ENCODE results near the gene SPEM3.
"Not testable (repeated sequence)": the region's sequence is repeated elsewhere in the genome, so short reads cannot be mapped to it uniquely, and the experiment has no call there.

The SPEM3 gene

DNA sequence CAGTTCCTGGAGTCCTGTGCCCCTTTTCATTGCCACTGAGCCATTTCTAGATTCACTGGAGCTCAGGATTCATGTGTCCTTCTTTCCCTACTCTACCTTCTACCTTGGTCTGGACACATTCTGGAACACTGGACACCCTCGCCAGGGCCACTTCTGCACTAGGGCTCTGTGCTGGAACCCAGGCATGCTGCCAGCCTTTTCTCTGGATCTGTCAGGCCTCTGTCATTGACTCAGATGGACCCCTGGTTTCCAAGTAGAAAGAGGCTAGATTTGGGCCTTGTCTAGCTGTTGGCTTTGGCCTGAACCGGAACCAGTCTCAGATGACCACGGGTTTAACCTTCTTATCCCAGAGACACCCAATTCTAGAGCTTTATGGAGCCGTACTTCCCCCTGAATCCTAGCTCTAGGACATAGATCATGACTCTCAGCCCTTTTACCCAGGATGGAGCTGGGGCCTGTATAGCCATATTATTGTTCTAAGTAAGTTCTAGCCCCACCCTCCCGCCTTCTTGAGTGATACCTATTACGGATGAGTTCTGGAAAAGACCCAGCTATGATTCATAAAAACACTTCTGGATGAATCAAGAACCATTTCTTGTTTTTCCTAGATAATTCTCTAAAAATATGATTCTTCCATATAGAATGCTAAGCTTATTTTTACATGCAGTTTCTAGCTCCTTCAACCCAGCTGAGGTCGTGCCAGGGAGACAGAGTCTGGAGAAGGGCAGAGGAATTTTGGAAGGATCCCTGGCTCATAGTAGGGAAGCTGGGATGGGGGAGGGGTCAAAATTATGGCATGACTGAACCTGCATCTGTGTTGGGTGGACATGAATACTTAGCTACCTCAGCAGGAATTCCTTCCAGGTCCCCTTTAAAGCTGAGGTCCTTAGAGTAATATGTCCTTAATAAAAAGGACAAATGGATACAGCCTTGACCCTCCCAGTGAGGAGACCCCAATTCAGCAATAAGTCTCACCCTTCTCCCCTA lies 15.1 kb downstream of the SPEM3 start:
- DNase-seq, result no peak

DNA sequence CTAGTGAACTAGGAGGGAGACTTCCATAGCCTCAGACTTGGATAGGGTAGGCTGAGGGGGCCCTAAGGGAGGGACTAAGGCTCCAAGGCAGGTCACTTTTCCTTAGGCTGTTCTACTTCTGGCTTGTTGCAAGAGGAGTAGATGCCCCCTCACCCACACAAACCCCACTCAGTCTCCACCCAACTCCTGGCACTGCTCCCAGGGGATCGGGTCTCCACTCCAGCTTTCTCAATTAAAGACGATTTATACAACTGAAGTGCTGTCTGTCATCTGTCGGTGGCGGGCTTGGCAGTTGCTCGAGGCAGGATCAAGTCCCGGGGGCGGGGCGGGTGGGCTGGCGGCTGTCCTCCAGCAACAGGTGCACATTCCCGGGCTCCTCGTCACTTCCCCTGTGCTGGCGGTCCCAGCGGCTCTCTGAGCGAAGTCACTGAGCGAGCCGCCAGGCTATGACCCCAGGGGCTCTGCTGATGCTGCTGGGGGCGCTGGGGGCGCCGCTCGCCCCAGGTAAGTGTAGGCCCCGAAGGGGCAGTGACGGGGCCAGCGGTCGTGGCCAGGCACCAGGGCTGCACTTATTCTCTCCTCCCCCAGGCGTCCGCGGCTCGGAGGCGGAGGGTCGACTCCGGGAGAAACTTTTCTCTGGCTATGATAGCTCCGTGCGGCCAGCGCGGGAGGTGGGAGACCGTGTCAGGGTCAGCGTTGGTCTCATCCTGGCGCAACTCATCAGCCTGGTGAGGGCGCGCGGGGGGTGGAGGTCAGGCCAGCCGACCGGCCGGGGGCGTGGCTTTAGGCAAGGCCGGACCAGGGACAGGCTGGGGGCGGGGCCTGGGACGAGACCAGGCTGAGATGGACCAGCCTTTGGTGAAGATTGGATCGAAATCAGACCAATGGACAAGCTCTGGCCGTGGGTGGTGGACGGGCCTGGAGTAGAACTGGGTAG lies 16.3 kb downstream of the SPEM3 start, which contains the start of gene CHRNB1:
TSS of gene CHRNB1 (plus strand) at position 380 of the 937 bp plus-strand sequence. CDS start at position 447, 67 bp downstream.
- no peak for DNase-seq

DNA sequence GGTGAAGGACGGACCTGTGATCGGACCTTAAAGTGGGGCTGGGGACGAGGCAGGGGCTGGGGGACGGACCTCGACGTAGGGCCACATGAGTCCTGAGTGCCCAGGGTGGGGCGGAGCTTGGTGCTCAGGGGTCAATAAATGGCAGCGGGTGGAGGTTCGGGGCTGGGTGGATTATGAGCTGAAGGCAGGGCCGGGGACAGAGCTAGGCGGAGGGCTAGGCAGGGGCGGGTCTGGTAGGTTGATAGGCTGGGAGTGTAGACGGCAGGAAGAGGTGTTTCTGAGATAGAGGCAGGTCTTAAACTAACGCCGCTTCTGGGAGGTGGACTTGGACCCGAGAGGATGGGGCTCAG lies 16.9 kb downstream of the SPEM3 start:
- no peak for DNase-seq

DNA sequence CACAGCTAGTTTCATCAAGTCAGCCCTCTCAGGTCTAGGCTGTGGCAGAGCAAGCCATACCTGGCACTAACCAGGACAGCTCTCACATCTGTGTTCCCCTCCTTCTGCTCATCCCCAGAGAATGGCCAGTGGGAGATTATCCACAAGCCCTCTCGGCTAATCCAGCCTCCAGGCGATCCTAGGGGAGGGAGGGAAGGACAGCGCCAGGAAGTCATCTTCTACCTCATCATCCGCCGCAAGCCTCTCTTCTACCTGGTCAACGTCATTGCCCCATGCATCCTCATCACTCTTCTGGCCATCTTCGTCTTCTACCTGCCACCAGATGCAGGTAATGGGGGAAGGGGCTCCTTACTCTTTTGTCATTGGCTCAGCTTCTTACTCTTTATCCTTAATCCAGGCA lies 19.8 kb downstream of the SPEM3 start:
- no peak for DNase-seq

DNA sequence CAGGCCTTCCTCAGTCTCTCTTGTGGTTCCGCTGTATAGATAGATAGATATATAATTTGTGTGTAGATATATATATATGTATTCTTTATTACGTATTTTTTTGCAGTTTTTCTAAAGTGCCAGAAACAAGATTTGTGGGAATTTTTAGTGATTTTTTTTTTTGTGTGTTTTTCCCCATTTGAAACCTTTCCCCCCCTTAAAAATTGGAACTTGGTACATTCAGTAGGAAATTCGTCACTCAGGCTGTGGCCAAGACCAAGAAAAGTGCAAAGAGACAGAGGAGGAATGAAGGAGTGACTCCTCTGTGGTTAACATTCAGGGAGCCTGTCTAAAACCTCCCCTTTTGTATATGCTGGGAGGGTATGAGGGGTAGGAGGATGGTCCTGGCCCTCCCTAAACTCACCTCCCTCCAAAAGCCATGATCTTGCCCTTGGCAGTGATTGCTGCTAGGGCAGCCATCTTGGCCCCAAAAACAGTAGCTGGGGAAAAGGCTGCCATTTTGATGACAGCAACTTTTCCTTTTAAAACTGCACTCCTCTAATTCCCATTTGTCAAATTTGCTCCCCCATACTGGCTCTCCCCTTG lies 31.4 kb downstream of the SPEM3 start:
- no peak for DNase-seq

DNA sequence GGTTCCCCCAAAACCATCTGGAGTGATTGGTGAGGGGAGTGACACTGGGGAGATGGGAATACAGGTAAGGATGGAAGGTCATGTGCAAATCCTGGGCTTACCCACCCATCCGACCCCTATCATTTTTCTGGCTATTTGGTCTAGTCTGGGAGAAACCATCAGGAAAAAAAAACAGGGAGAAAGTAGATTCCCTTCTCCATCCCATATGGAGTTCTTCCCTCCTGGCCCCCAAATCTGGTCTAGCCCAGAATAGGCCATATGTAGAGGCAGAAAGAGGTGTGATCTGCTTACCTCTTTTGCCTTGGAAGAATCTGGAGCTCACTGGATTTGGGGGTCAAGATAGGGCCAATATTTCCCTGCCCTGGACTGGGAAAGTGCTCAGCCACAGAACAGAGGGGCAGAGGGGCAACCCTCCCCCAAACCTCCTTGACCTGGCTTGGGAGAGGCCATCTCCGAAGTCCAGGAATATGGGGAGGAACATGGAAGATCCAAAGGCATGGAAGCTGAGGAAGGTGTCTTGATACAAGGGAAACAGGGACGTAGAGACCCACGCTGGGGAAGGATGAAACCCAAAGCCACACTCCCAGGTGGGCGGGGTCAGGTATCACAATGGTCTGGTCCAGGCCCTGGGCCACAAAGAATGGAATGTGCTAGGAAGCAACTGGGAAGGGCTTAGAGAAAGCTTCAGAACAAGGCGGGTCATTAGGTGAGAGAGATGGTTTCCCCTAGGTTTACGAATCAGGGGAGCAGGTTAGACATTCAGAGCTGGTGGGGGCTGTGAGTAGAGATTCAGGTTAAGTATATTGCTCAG lies 32.4 kb downstream of the SPEM3 start:
- DNase-seq, result no peak

DNA sequence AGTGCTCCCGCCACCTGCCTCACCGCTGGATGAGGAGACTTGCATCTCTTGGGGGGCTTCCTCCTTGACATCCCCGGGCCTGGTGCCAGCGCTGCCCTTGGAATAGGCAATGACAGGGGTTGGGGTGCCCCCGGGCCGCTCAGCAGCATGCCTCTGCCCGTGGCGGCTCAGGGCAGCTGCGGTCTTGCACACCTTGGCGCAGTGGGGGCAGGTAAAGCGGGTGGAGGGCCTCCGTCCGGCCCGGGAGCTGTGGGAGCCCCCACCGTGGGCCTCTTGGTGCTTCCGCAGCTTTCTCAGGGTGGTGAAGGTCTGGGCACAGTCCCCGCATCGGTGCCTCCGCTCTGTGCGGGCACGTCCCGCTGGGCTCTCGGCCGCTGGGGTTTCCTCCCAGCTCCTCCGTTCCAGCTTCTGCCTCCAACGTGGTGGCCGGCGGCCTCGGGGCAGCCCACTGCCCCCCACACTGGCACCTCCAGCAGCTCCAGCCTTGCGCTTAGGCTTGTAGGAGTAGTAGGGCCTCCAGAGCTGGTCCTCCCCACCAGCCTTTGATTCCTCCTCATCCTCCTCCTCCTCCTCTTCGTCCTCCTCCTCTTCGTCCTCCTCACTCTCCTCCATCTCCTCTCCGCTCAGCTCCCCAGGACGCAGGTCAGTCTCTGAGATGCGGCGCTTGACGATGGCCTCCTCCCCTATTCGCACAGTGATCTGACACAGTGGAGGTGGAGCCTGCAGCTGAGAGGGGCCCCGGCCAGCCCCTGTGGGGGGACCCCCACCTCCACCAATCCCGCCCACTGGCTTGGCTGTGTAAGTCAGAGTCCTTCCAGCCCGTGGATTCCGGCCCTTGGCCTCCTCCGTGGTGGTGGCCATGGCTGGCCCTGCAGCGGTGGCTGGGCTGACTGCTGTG lies 34.1 kb downstream of the SPEM3 start:
- no peak for DNase-seq

DNA sequence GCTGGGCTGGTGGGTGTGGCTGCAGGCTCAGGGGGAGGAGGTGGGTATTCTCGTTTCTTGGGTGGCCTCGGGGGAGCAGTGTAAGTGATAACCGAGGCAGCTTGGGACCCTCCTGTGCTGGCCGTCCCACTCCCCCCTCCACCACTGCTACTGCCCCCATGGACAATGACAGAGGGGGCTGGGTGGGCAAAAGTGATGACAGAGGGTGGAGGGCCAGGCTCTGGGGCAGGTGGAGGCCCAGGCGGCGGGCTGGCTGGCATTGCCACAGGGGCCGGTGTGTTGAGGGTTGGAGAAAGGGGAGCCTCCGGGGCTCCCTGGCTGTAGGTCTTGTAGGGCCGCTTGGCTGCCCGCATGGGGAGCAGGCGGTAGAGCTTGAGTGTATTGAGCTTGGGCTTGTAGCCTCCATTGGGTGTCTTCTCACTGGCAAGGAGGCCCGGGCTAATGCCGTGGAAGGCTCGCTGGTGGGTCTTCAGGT lies 34.8 kb downstream of the SPEM3 start:
- no peak for DNase-seq

DNA sequence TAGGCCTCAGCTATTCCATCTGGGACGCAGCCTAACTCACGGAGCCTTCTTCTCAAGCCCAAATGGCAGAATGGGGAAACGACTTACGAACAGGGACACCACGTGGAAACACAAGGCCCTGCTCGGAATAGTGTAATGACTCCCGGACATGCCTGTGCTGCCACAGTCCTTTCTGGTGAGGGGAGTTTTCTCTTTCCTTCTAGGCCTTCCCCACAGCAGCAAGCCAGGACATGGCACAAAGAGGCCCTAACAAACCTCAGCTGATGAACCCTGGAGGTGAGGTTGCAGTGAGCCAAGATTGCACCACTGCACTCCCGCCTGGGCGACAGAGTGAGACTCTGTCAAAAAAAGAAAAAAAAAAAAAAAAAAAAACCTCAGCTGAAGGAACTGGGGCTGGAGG lies 35.4 kb downstream of the SPEM3 start:
- DNase-seq, result no peak

DNA sequence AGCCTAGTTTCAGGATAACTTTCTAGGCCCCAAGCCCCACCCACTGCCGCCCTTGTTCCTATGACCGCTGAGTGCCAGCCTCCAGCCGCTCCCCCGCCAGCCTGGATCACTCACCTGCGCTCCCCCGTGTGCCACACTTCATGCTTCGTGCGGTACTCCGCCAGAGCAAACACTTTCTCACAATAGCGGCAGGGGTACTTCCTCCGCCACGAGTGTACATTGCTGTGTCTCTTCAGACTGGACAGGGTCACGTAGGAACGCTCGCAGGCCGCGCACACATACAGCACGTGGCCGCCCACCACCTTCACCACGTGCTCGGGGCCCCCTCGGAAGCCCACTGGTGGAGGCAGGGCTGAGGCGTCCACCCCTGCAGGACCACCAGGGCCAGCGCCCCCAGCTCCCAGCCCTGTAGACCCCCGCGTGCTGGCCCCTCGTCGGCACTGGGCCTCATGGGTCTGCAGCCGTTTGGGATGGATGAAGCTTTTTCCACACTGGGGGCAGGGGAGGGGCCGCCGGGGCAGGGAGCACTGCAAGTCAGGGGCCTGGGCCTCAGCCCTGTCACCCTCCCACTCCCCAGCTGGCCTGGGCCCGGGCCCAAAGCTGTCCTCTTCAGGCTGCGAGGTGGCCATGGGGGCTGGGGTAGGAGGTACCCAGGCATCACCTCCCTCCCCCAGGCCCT lies 37.1 kb downstream of the SPEM3 start:
- no peak for DNase-seq

DNA sequence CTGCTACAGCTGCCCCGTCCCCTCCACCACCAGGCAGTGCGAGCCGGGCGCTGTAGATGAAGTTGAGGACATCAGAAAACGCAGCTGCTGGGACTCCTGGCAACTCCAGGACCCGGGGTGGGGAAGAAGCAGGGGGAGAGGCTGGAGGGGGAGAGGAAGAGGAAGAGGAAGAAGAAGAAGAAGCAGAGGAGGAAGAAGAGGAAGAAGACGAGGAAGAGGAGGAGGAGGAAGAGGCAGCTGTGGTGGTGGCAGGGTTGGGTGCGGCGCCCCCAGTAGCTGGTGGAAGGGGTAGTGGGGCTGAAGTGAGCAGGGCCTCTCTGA lies 37.6 kb downstream of the SPEM3 start:
- no peak for DNase-seq

DNA sequence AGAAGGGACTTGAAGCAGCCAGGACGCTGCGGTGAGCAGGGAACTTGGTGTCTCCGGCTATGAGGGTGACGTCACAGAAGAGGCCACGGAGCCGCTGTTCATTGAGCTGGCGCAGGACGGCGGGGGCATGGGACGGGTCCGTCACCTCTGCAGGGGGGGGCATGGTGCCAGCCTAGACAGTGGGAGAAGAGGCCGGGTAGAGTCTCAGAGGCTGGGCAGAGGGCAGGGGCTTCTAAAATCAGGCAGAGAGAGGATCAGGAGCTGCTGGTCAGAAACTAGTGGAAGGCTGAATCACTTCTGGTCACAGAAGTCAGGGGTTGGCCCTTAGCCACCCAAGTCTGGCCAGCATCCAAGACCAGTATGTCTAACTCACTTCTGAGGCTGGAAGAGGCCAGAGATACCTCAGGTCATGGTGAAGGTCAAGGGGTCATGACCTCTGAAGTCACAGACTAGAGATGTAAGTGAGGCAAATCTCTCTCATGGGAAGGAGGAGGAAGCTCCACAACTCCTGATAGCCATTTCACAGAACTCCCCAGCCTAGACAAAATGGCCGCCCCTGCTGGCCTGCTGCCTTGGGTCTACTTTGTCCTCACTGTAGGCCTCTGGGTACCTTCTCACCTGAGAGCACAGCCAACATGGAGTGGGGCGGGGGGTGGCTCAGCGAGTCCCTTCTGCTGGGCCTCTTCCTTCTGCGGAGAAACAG lies 38.1 kb downstream of the SPEM3 start:
- no peak for DNase-seq

DNA sequence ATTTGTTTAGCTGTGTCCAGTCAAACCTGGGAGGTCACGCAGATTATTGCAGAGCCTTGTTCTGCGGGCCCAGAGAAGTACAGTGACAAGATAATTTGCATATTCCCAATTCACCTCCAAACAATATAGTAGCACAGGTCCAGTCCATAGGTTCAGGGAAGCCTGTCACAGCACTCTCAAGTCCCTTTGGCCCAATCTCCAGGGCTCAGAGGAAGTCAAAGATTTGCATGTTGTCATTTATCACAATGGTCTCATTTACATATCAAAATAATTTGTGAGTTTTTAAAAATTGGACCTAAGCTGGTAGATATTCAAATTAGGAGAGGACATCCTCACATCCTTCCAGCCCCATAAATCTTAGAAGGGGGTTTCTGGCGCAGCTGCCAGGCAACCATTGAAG lies 38.8 kb downstream of the SPEM3 start:
- no peak for DNase-seq

DNA sequence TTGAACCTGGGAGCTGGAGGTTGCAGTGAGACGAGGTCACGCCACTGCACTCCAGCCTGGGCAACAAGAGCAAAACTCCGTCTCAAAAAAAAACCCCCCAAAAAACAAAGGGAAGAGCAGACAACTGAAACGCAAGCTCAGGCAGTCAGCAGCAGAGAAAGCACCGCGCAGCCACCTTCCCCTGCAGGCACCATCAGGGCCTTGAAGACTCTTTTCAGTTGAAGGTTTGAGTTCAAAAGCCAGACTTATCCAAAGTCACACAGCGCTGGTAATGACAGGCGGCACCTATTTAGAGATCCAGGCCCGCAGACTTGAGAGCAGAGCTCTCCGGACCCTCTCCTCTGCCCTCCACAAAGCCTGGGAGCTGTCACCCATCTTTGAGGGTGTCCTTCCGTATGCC lies 39.6 kb downstream of the SPEM3 start:
- no peak for DNase-seq

DNA sequence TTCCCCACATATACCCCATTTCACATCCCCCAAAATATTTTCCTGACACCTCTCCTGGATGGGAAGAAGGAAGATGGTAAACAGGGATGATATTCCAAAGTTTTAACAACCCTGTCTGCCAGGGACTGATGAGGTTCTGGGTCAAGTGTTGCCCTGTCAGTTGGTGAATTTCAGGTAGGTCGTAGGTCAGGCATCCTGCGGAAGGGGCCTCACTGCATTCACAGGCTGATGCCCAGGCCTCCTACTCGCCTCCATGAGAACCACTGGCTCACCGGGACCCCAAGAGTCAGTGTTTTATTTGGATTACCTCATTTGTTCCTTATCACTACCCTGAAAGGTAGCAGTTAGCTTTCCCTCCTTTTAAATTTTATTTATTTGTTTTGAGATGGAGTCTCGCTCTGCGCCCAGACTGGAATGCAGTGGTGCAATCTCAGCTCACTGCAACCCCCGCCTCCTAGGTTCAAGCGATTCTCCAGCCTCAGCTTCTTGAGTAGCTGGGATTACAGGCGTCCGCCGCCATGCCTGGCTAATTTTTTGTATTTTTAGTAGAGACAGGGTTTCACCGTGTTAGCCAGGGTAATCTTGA lies 40.2 kb downstream of the SPEM3 start:
- no peak for DNase-seq

DNA sequence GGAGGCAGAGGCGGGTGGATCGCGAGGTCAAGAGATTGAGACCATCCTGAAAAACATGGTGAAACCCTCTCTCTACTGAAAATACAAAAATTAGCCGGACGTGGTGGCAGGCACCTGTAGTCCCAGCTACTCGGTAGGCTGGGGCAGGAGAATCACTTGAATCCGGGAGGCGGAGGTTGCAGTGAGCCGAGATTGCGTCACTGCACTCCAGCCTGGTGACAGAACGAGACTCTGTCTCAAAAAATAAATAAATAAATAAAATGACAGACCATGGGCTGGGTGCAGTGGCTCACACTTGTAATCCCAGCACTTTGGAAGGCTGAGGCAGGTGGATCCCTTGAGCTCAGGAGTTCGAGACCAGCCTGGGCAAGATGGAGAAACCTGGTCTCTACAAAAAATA lies 41.2 kb downstream of the SPEM3 start:
- not testable (repeated sequence) for DNase-seq

DNA sequence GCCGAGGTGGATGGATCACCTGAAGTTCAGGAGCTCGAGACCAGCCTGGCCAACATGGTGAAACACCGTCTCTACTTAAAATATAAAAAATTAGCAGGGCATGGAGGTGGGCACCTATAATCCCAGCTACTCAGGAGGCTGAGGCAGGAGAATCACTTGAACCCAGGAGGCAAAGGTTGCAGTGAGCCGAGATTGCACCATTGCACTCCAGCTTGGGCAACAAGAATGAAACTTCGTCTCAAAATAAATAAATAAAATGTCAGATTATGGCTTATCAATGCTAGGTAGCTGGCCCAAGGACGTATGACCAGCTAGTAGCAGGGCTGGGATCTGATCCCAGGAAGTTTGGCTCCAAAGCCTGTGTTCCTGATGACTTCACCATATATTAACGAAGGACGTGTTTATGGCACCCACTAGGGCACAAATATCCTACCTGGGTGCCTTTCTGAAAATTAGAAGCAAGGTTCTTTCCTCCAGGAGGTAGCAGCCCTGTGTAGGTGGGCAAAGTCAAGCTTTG lies 41.9 kb downstream of the SPEM3 start:
- not testable (repeated sequence) for DNase-seq

DNA sequence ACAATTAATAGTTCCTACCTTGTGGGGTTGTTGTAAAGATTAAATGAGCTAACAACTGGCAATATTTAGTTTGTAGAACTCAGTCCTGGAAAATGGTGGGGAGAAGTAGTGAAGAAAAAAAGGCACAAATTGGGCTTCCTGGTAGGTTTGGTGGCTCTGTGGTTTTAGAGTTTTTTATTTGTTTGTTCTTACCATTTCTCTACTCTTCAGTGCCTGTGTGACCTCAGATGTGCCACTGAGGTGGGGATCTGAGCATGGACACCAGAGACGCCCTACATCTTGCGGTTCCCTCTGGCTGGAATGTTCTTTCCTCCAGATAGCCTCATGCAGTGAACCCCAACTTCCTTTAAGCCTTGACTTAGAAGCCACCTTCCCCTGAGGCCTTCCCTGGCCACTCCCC lies 43.1 kb downstream of the SPEM3 start:
- no peak for DNase-seq

DNA sequence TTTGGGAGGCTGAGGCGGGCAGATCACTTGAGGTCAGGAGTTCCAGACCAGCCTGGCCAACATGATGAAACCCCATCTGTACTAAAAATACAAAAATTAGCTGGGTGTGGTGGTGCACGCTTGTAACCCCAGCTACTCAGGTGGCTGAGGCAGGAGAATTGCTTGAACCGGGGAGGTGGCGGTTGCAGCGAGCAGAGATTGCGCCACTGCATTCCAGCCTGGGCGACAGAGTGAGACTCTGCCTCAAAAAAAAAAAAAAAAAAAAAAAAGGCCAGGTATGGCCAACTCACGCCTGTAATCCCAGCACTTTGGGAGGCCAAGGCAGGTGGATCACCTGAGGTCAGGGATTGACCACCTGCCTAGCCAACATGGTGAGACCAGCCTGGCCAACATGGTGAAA lies 46.1 kb downstream of the SPEM3 start:
- DNase-seq, result not testable (repeated sequence)
